K562 (cell line): ENCODE data around the gene MRI1.

Experiments
- CBX5 ChIP-seq: IDR thresholded peaks from 2 replicates; pipeline ENCODE4 v1.6.1; 2014; ENCODE audit warnings: low read depth, borderline replicate concordance
- JUN ChIP-seq, 2 experiments: sonication (generic) in 1 of 2; formaldehyde crosslinking in 1 of 2; IDR thresholded peaks; 2 replicates each; pipeline versions ENCODE4 v1.6.1 to v1.8.0; 2012 to 2022; ENCODE audit warnings: borderline replicate concordance in 2 of 2, mild to moderate bottlenecking in 2 of 2, improper control_type of control experiment in 1 of 2, low read depth in 1 of 2, low read length in 1 of 2, missing genetic modification reagents in 1 of 2
- MAFK ChIP-seq: IDR thresholded peaks from 2 replicates; pipeline ENCODE4 v1.6.1; 2011; ENCODE audit warnings: low read length, improper control_type of control experiment
- POLR2A ChIP-seq: fragments of 450-650 bp; conservative IDR thresholded peaks from 2 replicates; pipeline ENCODE4 v1.6.1; 2016
- TBL1XR1 ChIP-seq, 2 experiments: IDR thresholded peaks; 2 replicates each; pipeline ENCODE4 v1.6.1; 2012; ENCODE audit warnings: improper control_type of control experiment in 2 of 2, low read length in 2 of 2, mild to moderate bottlenecking in 1 of 2
- TF ChIP-seq, protein P1 (sequence below), 2 experiments: IDR thresholded peaks; 2 replicates each; pipeline ENCODE4 v1.6.1; 2012; ENCODE audit warnings: improper control_type of control experiment in 2 of 2, low read depth in 2 of 2, low read length in 2 of 2, borderline replicate concordance in 1 of 2

DNA sequence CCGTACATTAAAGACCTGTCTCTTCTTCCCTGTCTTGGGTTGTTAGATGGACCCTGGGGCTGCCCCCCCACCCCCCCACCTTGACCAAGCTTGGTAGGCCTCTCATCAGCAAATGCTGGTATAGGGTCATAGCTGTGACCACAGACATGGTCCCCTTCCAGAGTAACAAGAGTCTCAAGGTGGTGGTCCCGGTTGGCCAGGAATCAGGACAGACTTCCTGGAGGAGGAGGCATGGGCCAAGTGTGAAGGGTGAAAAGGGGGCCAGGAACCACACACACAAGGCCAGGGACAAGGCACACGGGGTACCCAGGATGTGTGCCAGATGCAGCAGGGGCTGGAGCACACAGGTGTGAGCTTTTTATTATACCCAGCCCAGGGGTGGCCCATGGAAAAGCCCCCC is 1.1 kb upstream of the MRI1 start:
- TF ChIP-seq JUN (IDR thresholded peaks at IDR 0.05; ENCODE audit: borderline replicate concordance, low read depth, low read length) (no peak), JUN (CRISPR knock-in tag; IDR thresholded peaks at IDR 0.05; ENCODE audit: borderline replicate concordance) (no peak), MAFK (no peak), POLR2A (no peak), TBL1XR1 (IDR thresholded peaks at IDR 0.05; ENCODE audit: low read length in 2 of 2) (no peak), CBX5 (no peak)
- TF ChIP-seq, protein P1, sequence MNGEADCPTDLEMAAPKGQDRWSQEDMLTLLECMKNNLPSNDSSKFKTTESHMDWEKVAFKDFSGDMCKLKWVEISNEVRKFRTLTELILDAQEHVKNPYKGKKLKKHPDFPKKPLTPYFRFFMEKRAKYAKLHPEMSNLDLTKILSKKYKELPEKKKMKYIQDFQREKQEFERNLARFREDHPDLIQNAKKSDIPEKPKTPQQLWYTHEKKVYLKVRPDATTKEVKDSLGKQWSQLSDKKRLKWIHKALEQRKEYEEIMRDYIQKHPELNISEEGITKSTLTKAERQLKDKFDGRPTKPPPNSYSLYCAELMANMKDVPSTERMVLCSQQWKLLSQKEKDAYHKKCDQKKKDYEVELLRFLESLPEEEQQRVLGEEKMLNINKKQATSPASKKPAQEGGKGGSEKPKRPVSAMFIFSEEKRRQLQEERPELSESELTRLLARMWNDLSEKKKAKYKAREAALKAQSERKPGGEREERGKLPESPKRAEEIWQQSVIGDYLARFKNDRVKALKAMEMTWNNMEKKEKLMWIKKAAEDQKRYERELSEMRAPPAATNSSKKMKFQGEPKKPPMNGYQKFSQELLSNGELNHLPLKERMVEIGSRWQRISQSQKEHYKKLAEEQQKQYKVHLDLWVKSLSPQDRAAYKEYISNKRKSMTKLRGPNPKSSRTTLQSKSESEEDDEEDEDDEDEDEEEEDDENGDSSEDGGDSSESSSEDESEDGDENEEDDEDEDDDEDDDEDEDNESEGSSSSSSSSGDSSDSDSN (IDR thresholded peaks at IDR 0.05; ENCODE audit: borderline replicate concordance in 1 of 2, low read depth in 2 of 2, low read length in 2 of 2) = no peak
